ENCODE data around the gene AKNA.

DNA sequence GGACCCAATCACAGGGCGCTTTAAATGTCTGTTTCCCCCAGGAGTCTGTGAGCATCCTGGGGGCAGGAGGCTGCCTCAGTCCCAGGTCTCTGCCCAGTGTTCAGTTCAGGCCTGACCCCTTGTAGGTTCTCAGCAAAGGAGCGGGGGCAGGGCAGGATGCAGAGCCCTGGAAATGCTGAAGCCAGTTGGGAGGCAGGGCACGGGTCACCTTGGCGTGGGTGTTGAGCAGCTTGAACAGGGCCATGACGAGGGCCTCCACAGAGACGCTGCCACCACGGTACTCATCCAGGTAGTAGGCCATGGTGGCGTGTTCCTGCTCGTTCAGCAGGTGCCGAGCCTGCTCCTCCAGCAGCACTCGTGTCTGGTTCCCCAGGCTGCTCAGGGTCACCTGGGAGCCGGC, 36.3 kb upstream of the AKNA start:
- TF ChIP-seq, protein P1, sequence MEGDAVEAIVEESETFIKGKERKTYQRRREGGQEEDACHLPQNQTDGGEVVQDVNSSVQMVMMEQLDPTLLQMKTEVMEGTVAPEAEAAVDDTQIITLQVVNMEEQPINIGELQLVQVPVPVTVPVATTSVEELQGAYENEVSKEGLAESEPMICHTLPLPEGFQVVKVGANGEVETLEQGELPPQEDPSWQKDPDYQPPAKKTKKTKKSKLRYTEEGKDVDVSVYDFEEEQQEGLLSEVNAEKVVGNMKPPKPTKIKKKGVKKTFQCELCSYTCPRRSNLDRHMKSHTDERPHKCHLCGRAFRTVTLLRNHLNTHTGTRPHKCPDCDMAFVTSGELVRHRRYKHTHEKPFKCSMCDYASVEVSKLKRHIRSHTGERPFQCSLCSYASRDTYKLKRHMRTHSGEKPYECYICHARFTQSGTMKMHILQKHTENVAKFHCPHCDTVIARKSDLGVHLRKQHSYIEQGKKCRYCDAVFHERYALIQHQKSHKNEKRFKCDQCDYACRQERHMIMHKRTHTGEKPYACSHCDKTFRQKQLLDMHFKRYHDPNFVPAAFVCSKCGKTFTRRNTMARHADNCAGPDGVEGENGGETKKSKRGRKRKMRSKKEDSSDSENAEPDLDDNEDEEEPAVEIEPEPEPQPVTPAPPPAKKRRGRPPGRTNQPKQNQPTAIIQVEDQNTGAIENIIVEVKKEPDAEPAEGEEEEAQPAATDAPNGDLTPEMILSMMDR (IDR thresholded peaks at IDR 0.05) = no peak
- no peak for TF ChIP-seq EP300 (IDR thresholded peaks at IDR 0.05)
